HG03045 (cell line): Measurements from ENCODE around the gene NPFFR1.

Experiments used
- ATAC-seq: cut with Tn5 transposase; IDR thresholded peaks from one replicate; pipeline ENCODE4 v1.9.1; 2021; ENCODE audit warnings: mild to moderate bottlenecking, moderate library complexity; ENCODE audit not compliant: unreplicated experiment

The NPFFR1 gene

DNA sequence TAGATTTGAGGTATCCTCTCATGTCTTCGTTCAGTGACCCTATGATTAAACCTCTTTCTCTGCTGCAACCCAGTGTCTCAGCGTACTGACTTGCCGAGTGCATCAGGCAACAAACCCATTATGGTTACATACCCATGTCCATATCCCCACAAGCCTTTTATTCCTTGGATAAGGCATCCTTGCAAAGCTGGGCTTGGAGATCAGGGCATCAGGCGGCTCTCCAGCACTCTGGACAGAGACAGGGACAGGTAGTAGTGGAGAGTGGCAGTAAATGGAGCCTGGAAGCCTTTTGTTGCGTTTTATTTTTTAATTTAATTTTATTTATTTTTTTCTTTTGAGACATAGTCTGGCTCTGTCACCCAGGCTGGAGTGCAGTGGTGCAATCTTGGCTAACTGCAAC is 32.0 kb upstream of the NPFFR1 start:
- ATAC-seq: no peak

GRCh38 chr10:70315276-70315675 is 31.5 kb upstream of the NPFFR1 start:
- ATAC-seq: no peak

DNA sequence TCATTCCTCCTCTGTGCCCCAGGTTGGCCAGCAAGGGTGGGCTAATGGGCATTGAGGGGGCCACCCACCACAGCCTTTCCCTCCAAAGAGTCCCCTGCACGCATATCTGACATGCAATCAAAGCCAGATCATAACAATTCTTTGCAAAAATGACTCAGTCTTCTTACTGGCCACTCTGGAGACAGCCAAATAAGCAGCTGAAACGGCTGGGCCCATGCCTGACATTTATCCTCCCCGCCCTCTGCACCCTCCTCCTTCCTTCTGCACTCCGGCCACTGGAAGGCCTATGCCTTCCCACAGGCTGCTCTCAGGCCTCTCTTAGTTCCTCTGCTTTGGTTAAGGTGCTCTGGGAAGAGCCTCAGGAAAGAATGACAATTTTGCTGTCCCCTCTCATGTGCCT is 29.2 kb upstream of the NPFFR1 start:
- no peak for ATAC-seq

- no peak for ATAC-seq
These were observed 28.4 kb upstream of the NPFFR1 start for GRCh38 chr10:70312249-70312648.

DNA sequence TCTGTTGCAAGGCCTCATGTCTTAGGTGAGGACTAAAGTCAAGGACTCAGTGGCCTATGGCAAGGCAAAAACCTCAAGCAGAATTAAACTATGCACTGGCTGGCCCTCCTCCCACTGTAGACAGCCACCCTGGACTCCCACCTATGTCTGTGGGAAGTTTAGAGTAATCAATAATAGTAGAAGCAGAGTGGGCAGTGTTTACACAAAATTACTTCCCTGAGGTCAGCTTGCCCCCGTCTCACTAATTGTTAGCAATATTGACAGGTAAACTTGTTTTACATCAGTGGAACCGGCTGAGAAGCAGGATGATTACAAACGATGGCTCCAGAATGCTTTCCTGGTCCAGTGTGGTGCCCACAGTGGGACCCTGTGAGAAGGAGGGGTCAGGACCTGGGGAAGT is 27.9 kb upstream of the NPFFR1 start:
- no peak for ATAC-seq

DNA sequence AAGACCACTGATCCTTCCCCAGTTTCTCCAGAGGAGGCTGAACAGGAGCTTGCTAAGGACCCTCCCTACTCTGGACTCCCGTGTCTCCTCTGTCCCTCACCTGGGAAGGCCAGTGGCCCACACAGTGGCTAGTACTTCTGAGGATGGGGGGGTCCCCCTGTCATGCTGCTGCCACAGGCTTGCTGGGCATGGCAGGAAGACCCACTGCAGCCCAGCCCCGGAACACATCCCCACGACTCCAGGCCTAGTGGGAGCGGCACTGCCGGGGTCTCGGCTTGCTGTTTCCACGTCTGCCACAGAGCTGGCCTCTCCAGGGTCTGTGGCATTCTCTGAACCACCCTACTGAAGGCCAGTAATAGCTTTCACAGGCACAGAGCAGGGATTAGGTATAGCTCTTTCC is 25.9 kb upstream of the NPFFR1 start:
- no peak for ATAC-seq

GRCh38 chr10:70308121-70309060 is 24.6 kb upstream of the NPFFR1 start:
- no peak for ATAC-seq

DNA sequence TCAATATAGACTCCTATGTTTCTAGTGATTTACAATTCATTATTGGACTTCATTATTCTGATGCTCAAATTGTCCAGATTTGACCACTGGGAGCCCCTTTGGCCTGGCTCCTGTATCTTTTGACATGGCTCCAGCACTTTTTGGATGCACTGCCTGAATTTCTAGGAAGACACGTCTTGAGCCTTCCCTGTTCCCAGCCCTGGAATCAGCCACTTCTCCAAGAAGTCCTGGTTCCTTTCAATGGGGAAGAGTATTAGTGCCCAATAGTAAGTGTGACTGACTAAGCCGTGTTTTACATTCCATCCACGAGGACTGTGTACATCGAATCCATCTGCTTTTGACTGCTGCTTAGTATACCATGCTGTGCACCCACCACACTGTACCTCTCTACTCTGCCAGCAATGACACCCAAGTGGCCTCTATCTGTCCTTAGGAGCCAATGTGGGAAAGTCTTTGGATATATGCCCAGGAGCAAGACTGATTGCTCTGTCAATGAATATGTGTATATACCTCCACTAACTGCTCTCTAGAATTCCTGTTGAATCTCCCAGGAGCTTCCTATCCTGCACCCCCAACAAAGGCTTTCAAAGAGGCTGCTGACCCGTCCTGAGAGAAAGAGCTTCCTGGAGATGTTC is 23.2 kb upstream of the NPFFR1 start:
- ATAC-seq: no peak

GRCh38 chr10:70306181-70306705 is 22.4 kb upstream of the NPFFR1 start:
- ATAC-seq: no peak

DNA sequence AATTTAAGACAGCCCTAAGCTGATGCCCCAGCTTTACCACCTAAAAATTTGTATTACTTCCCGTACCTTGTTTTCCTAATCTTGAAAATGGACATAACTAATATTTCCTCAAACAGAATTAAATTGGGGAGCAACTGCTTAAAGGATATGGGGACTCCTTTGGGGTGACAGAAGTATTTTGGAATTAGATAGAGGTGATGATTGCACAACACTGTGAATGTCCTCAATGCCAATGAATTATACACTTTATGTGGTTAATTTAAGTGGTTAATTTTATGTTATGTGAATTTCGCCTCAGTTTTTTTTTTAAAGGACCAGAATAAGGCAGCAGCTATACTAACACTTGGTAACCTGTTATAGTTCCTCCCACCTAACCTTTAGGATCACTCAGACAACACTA is 19.9 kb upstream of the NPFFR1 start:
- ATAC-seq: no peak

DNA sequence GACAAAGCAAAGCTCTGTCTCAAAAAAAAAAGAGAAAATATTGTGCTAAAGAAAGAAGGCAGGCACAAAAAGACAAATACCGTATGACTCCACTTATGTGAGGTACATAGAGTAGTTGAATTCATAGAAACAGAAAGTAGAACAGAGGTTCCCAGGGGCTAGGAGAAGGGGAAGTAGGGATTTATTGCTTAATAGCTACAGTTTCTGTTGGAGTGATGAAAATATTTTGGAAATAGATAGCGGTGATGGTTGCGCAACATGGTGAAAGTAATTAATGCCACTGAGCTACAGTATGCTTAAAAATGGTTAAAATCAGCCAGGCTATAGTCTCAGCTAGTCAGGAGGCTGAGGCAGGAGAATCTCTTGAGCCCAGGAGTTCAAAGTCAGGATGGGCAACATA is 18.5 kb upstream of the NPFFR1 start:
- ATAC-seq: no peak

- no peak for ATAC-seq
These were observed 17.2 kb upstream of the NPFFR1 start for GRCh38 chr10:70300908-70301597.

- no peak for ATAC-seq
These were observed 16.7 kb upstream of the NPFFR1 start for GRCh38 chr10:70300461-70300860.

- no peak for ATAC-seq
These were observed 16.1 kb upstream of the NPFFR1 start for GRCh38 chr10:70299876-70300275.

GRCh38 chr10:70298393-70298792 is 14.6 kb upstream of the NPFFR1 start:
- ATAC-seq: no peak

DNA sequence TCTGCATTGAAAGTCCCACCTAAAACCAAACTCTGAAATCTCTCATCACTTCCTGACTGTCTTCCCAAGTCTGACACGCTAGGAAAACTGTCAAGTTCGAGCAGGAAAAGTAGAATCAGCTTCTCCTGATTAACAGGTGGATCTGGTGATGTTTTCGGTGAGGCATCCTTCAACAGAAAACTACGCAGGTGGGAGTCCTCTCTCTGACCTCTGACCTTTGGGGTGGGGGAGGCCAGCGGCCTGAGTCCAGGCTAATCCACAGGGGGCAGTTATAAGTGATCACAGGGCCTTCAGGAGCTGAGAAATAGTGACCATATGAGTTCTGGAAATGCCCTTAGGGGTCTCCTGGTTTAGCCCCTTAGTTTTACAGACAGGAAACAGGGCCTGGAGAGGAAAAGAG is 13.4 kb upstream of the NPFFR1 start:
- ATAC-seq: no peak

- no peak for ATAC-seq
These were observed 12.6 kb upstream of the NPFFR1 start for GRCh38 chr10:70296406-70296899.

GRCh38 chr10:70295926-70296325 is 12.1 kb upstream of the NPFFR1 start:
- no peak for ATAC-seq

GRCh38 chr10:70295321-70295720 is 11.5 kb upstream of the NPFFR1 start:
- no peak for ATAC-seq

DNA sequence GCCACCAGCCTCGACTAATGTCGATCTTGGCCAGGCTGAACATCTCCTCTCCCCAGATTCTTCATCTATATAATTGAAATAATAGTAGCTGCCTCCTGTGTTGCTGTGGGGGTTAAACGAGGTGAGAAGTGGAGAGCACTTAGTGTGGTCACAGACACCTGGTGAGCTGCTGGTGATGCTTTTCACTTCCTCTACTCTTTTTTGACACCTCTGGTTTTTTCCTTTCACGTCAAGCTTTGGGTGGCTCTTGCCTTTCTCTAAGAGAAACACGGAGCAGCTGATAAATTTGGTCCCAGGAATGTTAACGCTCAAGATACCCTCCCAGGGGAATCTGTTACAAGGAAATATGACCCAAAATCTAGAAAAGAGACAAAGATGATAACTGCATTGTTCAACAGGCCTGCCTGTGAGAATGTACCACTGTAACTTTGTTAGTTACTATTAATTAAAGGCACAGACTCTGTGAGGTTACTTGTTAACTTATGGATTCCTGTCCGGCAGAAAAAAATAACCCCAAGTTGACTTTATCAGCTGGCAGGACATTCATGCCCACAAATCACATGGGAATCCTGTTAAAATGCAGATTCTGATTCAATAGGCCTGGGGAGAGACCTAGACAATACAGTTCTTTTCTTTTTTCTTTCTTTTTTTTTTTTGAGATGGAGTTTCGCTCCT is 9.5 kb upstream of the NPFFR1 start:
- peak; percentile 64 for ATAC-seq

GRCh38 chr10:70292004-70292403 is 8.2 kb upstream of the NPFFR1 start:
- no peak for ATAC-seq
